ENCODE data around the gene ETV4. TPM values are rescaled to one million over a fixed set of nuclear protein-coding genes. Genes with fewer than 3 reads are reported as not detected.

Gene ETV4
- total and polyA plus RNA-seq, 2 of the 13 experiments (the other 11 are each of a cell fraction or from before 2014, with no cell fraction given) = 128 to 330 TPM

- TF ChIP-seq RORA (CRISPR knock-in tag; IDR thresholded peaks at IDR 0.05) (no peak), ATF4 (CRISPR knock-in tag; IDR thresholded peaks at IDR 0.05) (0 out of 4 replicates have a peak, but pooled peaks of 1 of the 2 experiments have one; percentile 4), TAF1 (CRISPR knock-in tag; IDR thresholded peaks at IDR 0.05) (peak; percentile 80), ZNF562 (CRISPR knock-in tag; IDR thresholded peaks at IDR 0.05; ENCODE audit: borderline replicate concordance) (no peak), SIX4 (CRISPR knock-in tag; IDR thresholded peaks at IDR 0.05) (no peak), SALL1 (CRISPR knock-in tag; IDR thresholded peaks at IDR 0.05) (no peak), ZNF343 (CRISPR knock-in tag; IDR thresholded peaks at IDR 0.05) (peak; percentile 74), CEBPG (CRISPR knock-in tag; IDR thresholded peaks at IDR 0.05) (no peak), ZBTB34 (CRISPR knock-in tag; IDR thresholded peaks at IDR 0.05) (peak; percentile 67; the same call in 1 of the 2 replicates), CREM (IDR thresholded peaks at IDR 0.05) (peak; percentile 33; the same call in 1 of the 2 replicates), CREM (CRISPR knock-in tag; IDR thresholded peaks at IDR 0.05) (no peak), ELF1 (CRISPR knock-in tag; IDR thresholded peaks at IDR 0.05) (no peak), ETS1 (CRISPR knock-in tag; IDR thresholded peaks at IDR 0.05) (no peak), PREB (CRISPR knock-in tag; IDR thresholded peaks at IDR 0.05) (no peak), ZNF569 (CRISPR knock-in tag; IDR thresholded peaks at IDR 0.05; ENCODE audit: borderline replicate concordance) (0 out of 2 replicates have a peak, but pooled peaks have one; percentile 81), JUN (CRISPR knock-in tag; IDR thresholded peaks at IDR 0.05) (no peak), EZH2 (conservative IDR thresholded peaks at IDR 0.05; ENCODE audit: low read depth, low read length) (no peak), NCOA5 (CRISPR knock-in tag; IDR thresholded peaks at IDR 0.05) (no peak), SAP130 (CRISPR knock-in tag; IDR thresholded peaks at IDR 0.05; ENCODE audit: low read depth) (peak; percentile 75), ZNF891 (CRISPR knock-in tag; IDR thresholded peaks at IDR 0.05) (no peak), ZNF775 (CRISPR knock-in tag; IDR thresholded peaks at IDR 0.05; ENCODE audit: borderline replicate concordance) (0 out of 2 replicates have a peak, but pooled peaks have one; percentile 72), RCOR2 (CRISPR knock-in tag; IDR thresholded peaks at IDR 0.05) (peak; percentile 37; the same call in 1 of the 2 replicates), ZNF691 (CRISPR knock-in tag; IDR thresholded peaks at IDR 0.05; ENCODE audit: borderline replicate concordance, low read depth) (no peak; the same call in 1 of the 2 replicates)
Measured at GRCh38 chr17:43546319-43547188, at the start of gene ETV4 (continued).
